HepG2 (cell line): ENCODE measurements around the gene CELF4. TPM values are rescaled to one million over a fixed set of nuclear protein-coding genes. Genes with fewer than 3 reads are reported as not detected.
A peak's percentile ranks its signal among the peaks of the same experiment; 100 is the strongest.

Source experiments
- ATAC-seq: fragments of 200-7000 bp; cut with Tn5 transposase; 3 replicates; pipeline ENCODE4 v1.9.1; 2020; ENCODE audit warnings: mild to moderate bottlenecking, moderate library complexity
- BruUV-seq: library from RNA; stranded (reverse); fragments of 400-500 nt; replicated peaks from 2 replicates; lab custom pipeline; 2021; lab: Mats Ljungman, UMichigan
- CTCF ChIA-PET: fragments of 300-600 bp; formaldehyde crosslinking; extraction: SDS; loops from one replicate; lab custom pipeline; 2021; ENCODE audit warnings: low total read pairs, inconsistent platforms, low intra/inter-chr PET ratio; lab: Yijun Ruan, JAX
- POLR2A ChIA-PET: fragments of 350-600 bp; sonication (Branson Sonifier 250); formaldehyde crosslinking; loops from one replicate; lab custom pipeline; 2020; ENCODE audit warnings: antibody characterized with exemption, inconsistent platforms; lab: Yijun Ruan, JAX
- DNase-seq: peaks from one replicate; pipeline ENCODE4 v3.0.0-alpha.2; 2015; ENCODE audit warnings: low spot score
- FAIRE-seq: peaks from 3 replicates; lab custom pipeline; 2011; peaks lifted over from hg19 to GRCh38; lab: Jason Lieb, UNC
- H2AFZ ChIP-seq: one replicate; pipeline ENCODE4 v1.6.1; 2011; ENCODE audit warnings: low read length, inconsistent platforms
- H3K27ac ChIP-seq: fragments of 300-600 bp; 3 replicates; pipeline ENCODE4 v1.8.0; 2011; ENCODE audit warnings: mixed run types, mild to moderate bottlenecking, mixed read lengths, low read length, inconsistent platforms; ENCODE audit not compliant: insufficient read depth; ENCODE audit errors: extremely low read length
- H3K27me3 ChIP-seq, 2 experiments: fragments of 200-600 bp in 1 of 2; 2 replicates in 1 of 2; 3 replicates in 1 of 2; pipeline versions ENCODE4 v1.6.0 to v1.8.0; 2011; ENCODE audit warnings: low read length in 2 of 2, mild to moderate bottlenecking in 2 of 2, moderate library complexity in 2 of 2, inconsistent platforms in 1 of 2; ENCODE audit not compliant: insufficient read depth in 2 of 2, control insufficient read depth in 1 of 2
- H3K36me3 ChIP-seq, 2 experiments: fragments of 200-600 bp in 1 of 2; replicated peaks in 1 of 2; 2 replicates in 1 of 2; 3 replicates in 1 of 2; pipeline versions ENCODE4 v1.5.1 to v1.8.0; 2011; ENCODE audit warnings: low read length in 2 of 2, inconsistent platforms in 1 of 2; ENCODE audit not compliant: insufficient read depth in 2 of 2, control insufficient read depth in 1 of 2
- H3K4me1 ChIP-seq: 2 replicates; pipeline ENCODE4 v1.5.1; 2012; ENCODE audit warnings: low read length, inconsistent platforms; ENCODE audit not compliant: insufficient read depth
- H3K4me2 ChIP-seq: 2 replicates; pipeline ENCODE4 v1.6.0; 2011; ENCODE audit warnings: low read depth, low read length, inconsistent platforms
- H3K4me3 ChIP-seq, 3 experiments: fragments of 200-600 bp in 1 of 3; sonication (generic), shearing (Covaris generic) in 1 of 3; replicated peaks in 1 of 3; 2 replicates each; pipeline ENCODE4 v1.5.1; 2011 to 2016; ENCODE audit warnings: low read length in 3 of 3, inconsistent platforms in 2 of 3, low read depth in 2 of 3, mild to moderate bottlenecking in 2 of 3, control low read depth in 1 of 3, mixed read lengths in 1 of 3; ENCODE audit not compliant: insufficient read depth in 1 of 3
- H3K79me2 ChIP-seq: one replicate; pipeline ENCODE4 v1.6.1; 2011; ENCODE audit warnings: low read length, inconsistent platforms; ENCODE audit not compliant: insufficient read depth
- H3K9ac ChIP-seq: 2 replicates; pipeline ENCODE4 v1.6.0; 2011; ENCODE audit warnings: mild to moderate bottlenecking, low read depth, low read length, inconsistent platforms; ENCODE audit not compliant: insufficient read depth
- H3K9me3 ChIP-seq: 2 replicates; pipeline ENCODE4 v1.5.1; 2012; ENCODE audit warnings: mild to moderate bottlenecking, low read length
- H4K20me1 ChIP-seq: 2 replicates; pipeline ENCODE4 v1.6.0; 2011; ENCODE audit warnings: inconsistent platforms, mild to moderate bottlenecking, low read length, moderate library complexity; ENCODE audit not compliant: insufficient read depth
- CCAR2 ChIP-seq: fragments of 200-400 bp; formaldehyde crosslinking; optimal IDR thresholded peaks from 2 replicates; pipeline ENCODE3; 2018; ENCODE audit warnings: low read depth, mild to moderate bottlenecking, low read length, moderate library complexity
- CEBPG ChIP-seq: IDR thresholded peaks from 2 replicates; pipeline ENCODE4 v1.6.1; 2016
- DNMT1 ChIP-seq: sonication (generic); formaldehyde crosslinking; IDR thresholded peaks from 2 replicates; pipeline ENCODE4 v1.5.1; 2020; ENCODE audit warnings: mild to moderate bottlenecking, missing genetic modification reagents
- HBP1 ChIP-seq: IDR thresholded peaks from 2 replicates; pipeline ENCODE4 v1.6.1; 2016; ENCODE audit warnings: low read depth, control low read depth
- HNRNPUL1 ChIP-seq: fragments of 200-400 bp; formaldehyde crosslinking; IDR thresholded peaks from 2 replicates; pipeline ENCODE4 v1.6.1; 2017; ENCODE audit warnings: low read depth, mild to moderate bottlenecking, low read length, moderate library complexity
- MYNN ChIP-seq: sonication (generic); formaldehyde crosslinking; IDR thresholded peaks from 2 replicates; pipeline ENCODE4 v1.4.0; 2020; ENCODE audit warnings: mild to moderate bottlenecking, low read depth, missing genetic modification reagents
- RARA ChIP-seq: IDR thresholded peaks from 2 replicates; pipeline ENCODE4 v1.6.1; 2016; ENCODE audit warnings: missing genetic modification reagents, missing compliant biosample characterization
- SKIL ChIP-seq: sonication (generic); formaldehyde crosslinking; IDR thresholded peaks from 2 replicates; pipeline ENCODE4 v1.8.0; 2022; ENCODE audit warnings: missing genetic modification reagents, mild to moderate bottlenecking, moderate library complexity, borderline replicate concordance
- SYNCRIP ChIP-seq: fragments of 200-400 bp; formaldehyde crosslinking; IDR thresholded peaks from 2 replicates; pipeline ENCODE4 v1.6.1; 2018; ENCODE audit warnings: mild to moderate bottlenecking, low read depth, low read length; ENCODE audit not compliant: insufficient read depth
- THAP11 ChIP-seq: IDR thresholded peaks from 2 replicates; pipeline ENCODE4 v1.6.1; 2016; ENCODE audit warnings: missing biosample characterization, missing genetic modification reagents
- ZFYVE20 ChIP-seq: sonication (generic); formaldehyde crosslinking; IDR thresholded peaks from 2 replicates; pipeline ENCODE4 v1.8.0; 2023; ENCODE audit warnings: low read depth, mild to moderate bottlenecking, moderate library complexity, missing genetic modification reagents, borderline replicate concordance
- ZKSCAN8 ChIP-seq: IDR thresholded peaks from 2 replicates; pipeline ENCODE4 v1.6.1; 2016; ENCODE audit warnings: borderline replicate concordance, missing genetic modification reagents, missing compliant biosample characterization
- ZNF124 ChIP-seq: sonication (generic); formaldehyde crosslinking; IDR thresholded peaks from 2 replicates; pipeline ENCODE4 v1.4.0; 2020; ENCODE audit warnings: missing genetic modification reagents
- ZNF281 ChIP-seq: sonication (generic); formaldehyde crosslinking; IDR thresholded peaks from 2 replicates; pipeline ENCODE4 v1.4.0; 2020; ENCODE audit warnings: missing genetic modification reagents, borderline replicate concordance
- ZNF572 ChIP-seq: sonication (generic); formaldehyde crosslinking; IDR thresholded peaks from 2 replicates; pipeline ENCODE4 v1.5.1; 2020; ENCODE audit warnings: mild to moderate bottlenecking, missing genetic modification reagents
- ZNF614 ChIP-seq: IDR thresholded peaks from 2 replicates; pipeline ENCODE4 v1.6.1; 2018; ENCODE audit warnings: missing biosample characterization, missing genetic modification reagents, inconsistent platforms, borderline replicate concordance
- ZNF709 ChIP-seq: sonication (generic); formaldehyde crosslinking; IDR thresholded peaks from 2 replicates; pipeline ENCODE4 v1.5.0; 2020; ENCODE audit warnings: mild to moderate bottlenecking, missing genetic modification reagents
- ZNF772 ChIP-seq: sonication (generic); formaldehyde crosslinking; IDR thresholded peaks from 2 replicates; pipeline ENCODE4 v1.5.0; 2020; ENCODE audit warnings: mild to moderate bottlenecking, missing genetic modification reagents
- WGBS: methylation state at CpG from one replicate; pipeline ENCODE4 v1.1.6; 2017; ENCODE audit warnings: low lambda C conversion rate; 5-methylcytosine and 5-hydroxymethylcytosine counted together
- in situ Hi-C: cut with HindIII; loops from 2 replicates; pipeline ENCODE4 v1.10.0; 2017; ENCODE audit warnings: low pct_unique_long_range_greater_than_20kb; ENCODE audit not compliant: extremely low pct_ligation_motif_present
- intact Hi-C: fragments of 100-400 bp; cut with micrococcal nuclease; formaldehyde crosslinking; loops from one replicate; pipeline ENCODE4 v1.10.0; 2022; ENCODE audit not compliant: unreplicated experiment
- polyA plus RNA-seq, 8 experiments: library from polyadenylated mRNA; depleted of rRNA in 3 of 8; stranded (reverse) in 7 of 8; unstranded in 1 of 8; fragments of >200 nt; fragmentation: Illumina TruSeq in 4 of 8; extraction: Trizol in 4 of 8; gene quantifications; 2 replicates each; pipeline versions ENCODE4 v1.2.1 to v1.2.3, GENCODE V29; 2011 to 2016; ENCODE audit warnings: low read depth in 4 of 8, missing spikeins in 1 of 8, mixed read lengths in 1 of 8; ENCODE audit not compliant: insufficient read depth in 1 of 8
- total RNA-seq, 5 experiments: library from RNA; depleted of rRNA; stranded (reverse); fragments of >200 nt; fragmentation: Illumina TruSeq; extraction: Trizol; gene quantifications; 2 replicates each; pipeline ENCODE4 v1.2.3, GENCODE V29; 2016; ENCODE audit warnings: low read depth in 1 of 5

Gene CELF4
- total and polyA plus RNA-seq, 2 of the 13 experiments (the other 11 are each of a cell fraction or from before 2014, with no cell fraction given): not detected

GRCh38 chr18:37299471-37300304 lies 265.9 kb downstream of the CELF4 start:
- Histone ChIP-seq H3K9ac (peak overlapping the region; percentile 52), H3K9me3 (no peaks in the 10 kb centered on the region), H2AFZ (no peak overlapping the region), H4K20me1 (no peaks in the 10 kb centered on the region), H3K4me2 (peak overlapping the region; percentile 55), H3K27ac (no peak overlapping the region), H3K36me3 (no peaks in the 10 kb centered on the region), H3K27me3 (peaks cover 0 to 4% of the 10 kb centered on the region in 2 experiments; a peak in 1 of 5 replicates), H3K4me3 (peak overlapping the region in 1 of 3 experiments; percentile 34; a peak in 1 of 6 replicates), H3K79me2 (no peaks in the 10 kb centered on the region), H3K4me1 (peaks cover 25% of the 10 kb centered on the region)
- DNase-seq (peak; percentile 97), ATAC-seq (peak; percentile 94), FAIRE-seq (peak; percentile 83)
- intact Hi-C loops: no loop called here
- WGBS: 30% methylated on average over 5 of the region's 10 CpGs
- ChIA-PET CTCF (no interaction called here), POLR2A (no interaction called here)
- in situ Hi-C loops: no loop called here
- BruUV-seq: no TSS peak
- TF ChIP-seq ZNF614 (peak; percentile 45; the same call in 1 of the 2 replicates), ZNF772 (CRISPR knock-in tag) (no peak), HNRNPUL1 (no peak), MYNN (CRISPR knock-in tag) (no peak), CCAR2 (peak; percentile 39), ZKSCAN8 (CRISPR knock-in tag) (peak; percentile 73; the same call in 1 of the 2 replicates), ZNF709 (CRISPR knock-in tag) (peak; percentile 97; the same call in 1 of the 2 replicates), SYNCRIP (no peak), ZNF572 (CRISPR knock-in tag) (no peak), CEBPG (CRISPR knock-in tag) (peak; percentile 67), RARA (CRISPR knock-in tag) (0 out of 2 replicates have a peak, but pooled peaks have one; percentile 23), ZNF281 (CRISPR knock-in tag) (peak; percentile 97), HBP1 (CRISPR knock-in tag) (no peak), SKIL (CRISPR knock-in tag) (no peak), DNMT1 (CRISPR knock-in tag) (no peak), ZNF124 (no peak), ZFYVE20 (CRISPR knock-in tag) (no peak), THAP11 (CRISPR knock-in tag) (peak; percentile 50; the same call in 1 of the 2 replicates)
